GM18507 (cell line): ENCODE data around the gene CALR.

ENCODE experiments used
- DNase-seq: peaks from one replicate; pipeline ENCODE4 v3.0.0; 2011; ENCODE audit warnings: low read depth; ENCODE audit not compliant: insufficient read length; ENCODE audit errors: extremely low spot score
- FAIRE-seq: peaks from 2 replicates; lab custom pipeline; 2011; peaks lifted over from hg19 to GRCh38; lab: Jason Lieb, UNC

The CALR gene

DNA sequence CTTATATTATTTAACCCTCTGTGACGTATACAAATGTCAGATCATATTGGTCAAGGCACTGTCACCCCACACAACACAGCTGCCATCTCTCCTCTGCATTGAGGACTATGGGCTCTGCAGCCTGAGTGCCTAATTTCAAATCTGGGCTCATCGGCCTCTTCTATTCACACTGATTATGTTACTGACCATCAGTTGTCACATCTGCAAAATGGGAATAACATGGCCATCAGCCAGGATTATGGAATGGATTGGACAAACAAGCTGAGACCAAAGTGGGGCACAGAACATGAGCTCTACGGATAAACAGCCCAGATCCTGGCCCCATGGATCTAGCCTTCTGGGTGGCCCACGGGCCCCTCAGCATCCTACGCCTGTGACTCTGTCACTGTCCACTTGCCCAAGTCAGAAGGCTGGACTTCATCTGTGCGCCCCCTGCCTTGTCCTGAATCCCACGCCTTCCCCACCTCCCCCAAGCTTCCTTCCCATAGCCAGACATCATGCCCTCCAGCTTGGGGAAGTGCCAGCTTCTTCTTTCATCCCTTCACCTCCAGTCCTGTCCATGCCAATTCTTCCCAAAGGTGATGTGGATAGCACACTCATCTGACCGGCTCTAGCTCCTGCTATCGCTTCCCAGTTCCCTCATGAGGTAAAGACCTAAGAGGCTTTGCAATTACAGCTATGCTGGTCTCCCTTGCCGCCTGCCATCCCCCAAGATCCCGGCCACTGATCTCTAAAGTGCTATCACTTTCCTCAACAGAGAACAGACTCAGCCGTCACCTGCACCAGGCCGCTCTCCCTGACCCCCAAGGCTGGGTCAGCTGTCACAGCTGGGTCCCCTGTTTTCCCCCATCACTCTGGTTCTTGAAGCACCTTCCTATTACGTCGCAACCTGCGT lies 5.8 kb upstream of the CALR start:
- no peak for DNase-seq
- FAIRE-seq: no peak

DNA sequence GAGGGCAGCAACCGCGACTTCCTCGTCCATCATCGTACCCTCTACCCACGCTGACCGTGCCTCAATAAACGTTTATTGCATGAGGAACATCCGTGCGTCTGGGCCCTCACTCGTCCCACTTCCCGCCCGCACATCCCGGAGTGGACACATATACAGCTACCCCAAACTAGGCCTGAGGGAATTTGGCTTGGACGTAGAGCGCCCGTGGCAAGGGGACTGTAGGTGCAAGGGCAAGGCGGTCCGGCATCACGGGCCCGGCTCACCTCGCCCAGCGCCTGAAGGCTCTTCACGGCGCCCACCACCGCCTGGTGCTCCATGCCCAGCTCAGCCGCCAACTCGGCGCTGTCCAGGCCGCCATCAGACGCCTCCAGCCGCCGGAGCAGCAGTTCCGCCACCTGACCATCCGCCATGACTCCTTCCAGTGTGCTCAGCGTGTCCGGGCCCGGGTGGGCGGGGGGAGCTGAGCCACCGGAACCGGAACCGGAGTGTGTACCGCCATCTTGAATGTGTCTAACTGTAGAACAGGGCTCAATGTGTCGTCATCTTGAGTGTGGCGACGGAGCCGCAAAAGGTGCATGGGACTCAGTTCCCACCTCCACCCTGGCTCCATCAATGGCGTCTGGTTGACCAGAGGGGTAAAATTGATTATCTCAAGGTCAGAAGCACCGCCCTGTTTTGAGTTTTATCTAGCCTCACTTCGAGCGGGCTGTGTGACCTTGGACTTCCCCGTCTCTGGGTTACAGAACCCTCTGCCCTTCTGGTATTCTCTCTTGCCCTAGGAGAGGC lies 4.9 kb upstream of the CALR start, which contains the start of gene FARSA:
FARSA (minus strand) TSS at position 425 of the 786 bp plus-strand sequence; CDS start at position 410, 15 bp downstream.
- FAIRE-seq: peak; percentile 94
- DNase-seq: peak; percentile 85

DNA sequence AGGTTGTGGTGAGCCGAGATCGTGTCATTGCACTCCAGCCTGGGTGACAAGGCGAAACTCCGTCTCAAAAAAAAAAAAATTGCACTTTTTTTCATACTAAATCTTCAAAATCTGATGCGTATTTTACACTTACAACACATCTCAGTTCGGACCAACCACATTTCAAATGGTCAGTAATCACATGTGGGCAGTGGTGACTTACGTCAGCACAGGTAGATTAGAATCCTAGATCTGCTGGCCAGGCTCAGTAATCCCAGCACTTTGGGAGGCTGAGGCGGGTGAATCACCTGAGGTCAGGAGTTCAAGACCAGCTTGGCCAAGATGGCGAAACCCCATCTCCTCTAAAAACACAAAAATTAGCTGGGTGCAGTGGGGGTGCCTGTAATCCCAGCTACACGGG lies 3.3 kb upstream of the CALR start:
- DNase-seq (no peak), FAIRE-seq (no peak)

DNA sequence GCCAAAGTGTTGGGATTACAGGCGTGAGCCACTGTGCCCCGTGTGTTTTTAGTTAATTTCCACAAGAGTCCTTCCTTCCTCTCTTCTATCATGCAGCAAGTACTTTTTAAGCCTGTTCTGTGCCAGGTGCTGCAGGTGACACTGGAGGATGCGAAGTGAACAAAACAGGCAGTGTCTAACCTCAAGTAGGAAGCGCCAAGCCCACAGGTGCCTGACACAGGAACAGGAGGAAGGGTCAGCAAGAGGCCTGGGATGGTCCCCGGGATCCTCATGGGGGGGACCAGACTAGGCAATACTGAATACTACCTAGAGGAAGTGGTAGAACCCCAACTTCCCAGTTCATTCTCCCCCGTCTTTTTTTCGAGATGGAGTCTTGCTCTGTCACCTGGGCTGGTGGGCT lies 1.8 kb upstream of the CALR start:
- DNase-seq (no peak), FAIRE-seq (no peak)

DNA sequence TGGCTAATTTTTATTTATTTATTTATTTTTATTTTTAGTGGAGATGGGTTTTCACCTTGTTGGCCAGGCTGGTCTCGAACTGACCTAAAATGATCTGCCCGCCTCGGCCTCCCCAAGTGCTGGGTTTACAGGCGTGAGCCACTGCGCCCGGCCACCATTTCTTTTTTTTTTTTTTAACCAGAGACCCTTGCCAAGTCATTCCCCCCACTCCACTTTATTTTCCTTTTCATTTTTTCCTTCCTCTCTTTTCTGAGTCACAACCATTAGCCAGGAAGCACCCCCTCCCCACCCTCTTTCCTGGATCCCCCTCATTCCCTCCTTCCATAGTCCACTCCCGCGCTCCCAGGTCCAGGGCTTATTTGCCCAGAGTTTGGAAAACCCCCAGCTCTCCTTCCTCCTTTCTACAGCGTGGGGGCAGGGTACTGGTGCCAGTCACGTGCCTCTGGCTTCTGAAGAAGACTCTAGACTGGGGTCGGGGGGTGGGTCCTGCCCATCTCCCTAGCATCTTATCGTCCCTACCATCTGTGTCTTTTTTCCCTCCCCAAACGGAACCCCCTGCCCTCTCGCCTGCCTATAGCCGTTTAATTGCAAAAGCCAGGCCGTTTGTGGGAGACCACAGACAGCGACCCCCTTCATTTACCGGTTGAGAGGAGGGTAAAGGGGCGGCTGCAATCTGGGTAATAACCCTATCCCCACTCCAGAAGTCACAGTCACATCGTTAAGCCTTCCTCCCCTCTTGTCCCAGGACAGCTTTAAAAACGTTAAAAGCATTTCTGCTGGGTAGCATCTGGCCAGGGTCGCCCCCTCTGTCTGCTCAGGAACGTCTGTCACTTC lies 1.1 kb upstream of the CALR start:
- FAIRE-seq (no peak), DNase-seq (no peak)

DNA sequence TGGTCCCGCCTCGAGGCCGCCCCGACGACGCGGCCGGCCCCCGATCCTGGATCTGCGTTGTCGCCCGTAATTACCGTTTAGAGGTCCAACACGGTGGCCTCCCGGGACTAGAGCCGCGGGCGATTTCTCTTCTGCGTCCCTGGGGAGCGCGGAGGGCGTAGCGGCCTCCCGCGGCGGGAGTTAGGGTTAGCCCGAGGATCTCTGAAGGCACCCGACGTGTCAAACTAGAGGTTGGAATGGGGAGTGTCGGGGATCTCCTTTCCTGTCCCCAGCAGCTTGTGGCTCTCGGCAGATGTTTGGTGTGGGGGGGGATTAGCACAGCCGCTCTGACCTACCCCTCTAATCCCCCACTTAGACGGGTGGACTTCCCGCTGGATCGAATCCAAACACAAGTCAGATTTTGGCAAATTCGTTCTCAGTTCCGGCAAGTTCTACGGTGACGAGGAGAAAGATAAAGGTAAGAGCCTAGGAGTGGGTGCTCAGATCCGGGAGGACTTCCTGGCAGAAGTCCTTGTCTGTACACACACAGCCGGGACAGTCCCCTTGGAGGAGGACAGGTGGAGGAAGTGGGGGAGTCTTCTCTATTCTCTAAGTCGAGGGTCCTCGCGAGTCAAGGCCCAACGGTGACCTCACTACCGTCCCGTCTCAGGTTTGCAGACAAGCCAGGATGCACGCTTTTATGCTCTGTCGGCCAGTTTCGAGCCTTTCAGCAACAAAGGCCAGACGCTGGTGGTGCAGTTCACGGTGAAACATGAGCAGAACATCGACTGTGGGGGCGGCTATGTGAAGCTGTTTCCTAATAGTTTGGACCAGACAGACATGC lies 581 bp downstream of the CALR start:
- DNase-seq (no peak), FAIRE-seq (no peak)

DNA sequence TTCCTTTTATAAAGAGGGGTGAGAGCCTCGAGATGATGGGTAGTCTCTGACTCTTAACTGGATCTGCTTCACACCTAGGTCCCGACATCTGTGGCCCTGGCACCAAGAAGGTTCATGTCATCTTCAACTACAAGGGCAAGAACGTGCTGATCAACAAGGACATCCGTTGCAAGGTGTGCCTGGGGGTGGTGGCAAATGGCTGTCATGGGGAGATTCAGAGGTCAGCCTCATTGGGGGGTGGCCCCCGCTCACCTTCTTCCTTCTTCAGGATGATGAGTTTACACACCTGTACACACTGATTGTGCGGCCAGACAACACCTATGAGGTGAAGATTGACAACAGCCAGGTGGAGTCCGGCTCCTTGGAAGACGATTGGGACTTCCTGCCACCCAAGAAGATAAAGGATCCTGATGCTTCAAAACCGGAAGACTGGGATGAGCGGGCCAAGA lies 1.6 kb downstream of the CALR start:
- DNase-seq (no peak), FAIRE-seq (no peak)

DNA sequence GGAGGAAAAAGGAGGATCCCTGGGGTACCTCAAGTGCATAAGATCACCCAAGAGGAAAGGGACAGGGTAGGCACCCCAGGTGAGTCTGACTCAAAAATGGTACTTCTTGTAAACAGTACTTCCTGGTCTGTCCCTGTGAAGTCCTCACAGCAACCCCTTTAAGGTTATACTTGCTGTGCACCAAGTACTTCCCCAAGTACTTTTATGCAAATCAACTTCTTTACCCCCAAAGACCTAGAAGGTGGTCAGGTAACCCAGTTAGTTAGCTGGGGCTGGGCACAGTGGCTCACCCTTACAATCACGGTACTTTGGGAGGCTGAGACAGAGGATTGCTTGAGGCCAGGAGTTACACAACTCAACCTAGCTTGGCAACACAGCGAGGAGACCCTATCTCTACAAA lies 2.5 kb downstream of the CALR start:
- DNase-seq (no peak), FAIRE-seq (no peak)

DNA sequence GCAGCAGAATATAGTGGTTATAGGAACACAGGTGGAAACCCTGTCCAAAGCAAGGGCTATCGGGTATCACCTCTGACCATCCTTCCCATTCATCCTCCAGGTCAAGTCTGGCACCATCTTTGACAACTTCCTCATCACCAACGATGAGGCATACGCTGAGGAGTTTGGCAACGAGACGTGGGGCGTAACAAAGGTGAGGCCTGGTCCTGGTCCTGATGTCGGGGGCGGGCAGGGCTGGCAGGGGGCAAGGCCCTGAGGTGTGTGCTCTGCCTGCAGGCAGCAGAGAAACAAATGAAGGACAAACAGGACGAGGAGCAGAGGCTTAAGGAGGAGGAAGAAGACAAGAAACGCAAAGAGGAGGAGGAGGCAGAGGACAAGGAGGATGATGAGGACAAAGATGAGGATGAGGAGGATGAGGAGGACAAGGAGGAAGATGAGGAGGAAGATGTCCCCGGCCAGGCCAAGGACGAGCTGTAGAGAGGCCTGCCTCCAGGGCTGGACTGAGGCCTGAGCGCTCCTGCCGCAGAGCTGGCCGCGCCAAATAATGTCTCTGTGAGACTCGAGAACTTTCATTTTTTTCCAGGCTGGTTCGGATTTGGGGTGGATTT lies 5.1 kb downstream of the CALR start:
- no peak for FAIRE-seq
- DNase-seq: no peak

DNA sequence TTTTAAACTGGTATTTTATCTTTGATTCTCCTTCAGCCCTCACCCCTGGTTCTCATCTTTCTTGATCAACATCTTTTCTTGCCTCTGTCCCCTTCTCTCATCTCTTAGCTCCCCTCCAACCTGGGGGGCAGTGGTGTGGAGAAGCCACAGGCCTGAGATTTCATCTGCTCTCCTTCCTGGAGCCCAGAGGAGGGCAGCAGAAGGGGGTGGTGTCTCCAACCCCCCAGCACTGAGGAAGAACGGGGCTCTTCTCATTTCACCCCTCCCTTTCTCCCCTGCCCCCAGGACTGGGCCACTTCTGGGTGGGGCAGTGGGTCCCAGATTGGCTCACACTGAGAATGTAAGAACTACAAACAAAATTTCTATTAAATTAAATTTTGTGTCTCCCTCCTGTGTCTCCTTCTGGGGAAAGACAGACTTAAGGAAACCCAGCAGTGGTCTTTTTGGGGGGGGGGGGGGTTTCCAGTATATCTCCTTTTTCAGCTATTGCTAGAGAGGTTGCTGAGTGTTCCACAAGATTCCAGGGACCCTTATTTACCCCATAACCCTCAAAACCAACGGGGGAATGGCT lies 5.8 kb downstream of the CALR start:
- FAIRE-seq: no peak
- no peak for DNase-seq

DNA sequence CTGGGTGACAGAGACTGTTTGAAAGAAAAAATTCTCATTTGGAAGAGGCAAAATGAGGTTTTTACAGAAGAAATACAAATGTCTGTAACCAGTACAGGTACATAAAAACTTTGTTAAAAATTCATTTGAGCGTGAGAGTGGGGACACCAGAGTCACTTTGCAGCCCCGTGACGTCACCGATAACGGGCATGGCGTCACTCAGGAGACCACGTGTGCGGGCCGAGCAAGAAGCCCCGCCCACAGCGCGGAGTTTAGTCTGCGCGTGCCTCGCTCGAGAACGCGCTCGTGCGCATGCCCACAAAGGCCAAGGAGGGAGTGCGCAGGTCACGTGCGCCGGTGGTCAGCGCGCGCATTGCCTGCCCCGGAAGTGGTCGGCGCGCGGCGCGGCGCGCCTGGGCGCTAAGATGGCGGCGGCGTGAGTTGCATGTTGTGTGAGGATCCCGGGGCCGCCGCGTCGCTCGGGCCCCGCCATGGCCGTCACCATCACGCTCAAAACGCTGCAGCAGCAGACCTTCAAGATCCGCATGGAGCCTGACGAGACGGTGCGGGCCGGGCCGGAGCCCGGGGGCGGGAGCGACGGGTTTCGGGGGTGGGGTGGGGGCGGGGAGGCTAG lies 7.2 kb downstream of the CALR start, which contains the start of gene RAD23A:
RAD23A (plus strand) TSS at position 384 of the 613 bp plus-strand sequence; CDS start at position 471, 87 bp downstream.
- FAIRE-seq (peak; percentile 96), DNase-seq (peak; percentile 77)

DNA sequence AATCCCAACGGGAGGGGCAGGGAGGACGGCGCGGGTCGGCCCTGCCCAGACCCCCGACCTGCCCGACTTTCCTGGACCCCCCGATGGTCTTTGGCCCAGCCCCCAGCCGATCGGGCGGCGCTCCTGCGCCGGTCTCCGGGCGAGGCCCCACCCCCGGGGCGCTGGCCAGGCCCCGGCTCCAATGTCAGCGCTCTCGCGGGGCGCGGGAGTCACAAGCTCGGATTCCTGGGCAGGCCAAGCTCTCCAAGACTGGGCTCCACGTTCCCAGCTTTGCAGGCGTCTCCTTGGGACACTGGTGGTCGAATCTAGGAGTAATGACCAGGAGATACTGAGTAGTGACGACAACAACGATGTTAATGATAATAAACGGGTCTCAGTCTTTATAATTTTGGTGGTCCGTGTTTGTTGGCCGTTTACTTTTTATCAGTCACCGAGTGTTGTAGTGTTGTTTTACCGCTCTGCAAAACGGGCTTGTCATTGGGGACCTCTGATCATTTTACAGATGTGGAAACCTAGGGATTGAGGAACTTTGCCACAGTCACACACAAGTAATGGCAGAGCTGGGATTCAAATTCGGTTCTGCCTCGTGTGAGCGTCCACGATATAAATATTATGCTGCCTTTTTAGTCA lies 7.8 kb downstream of the CALR start:
- DNase-seq (no peak), FAIRE-seq (peak; percentile 35)

DNA sequence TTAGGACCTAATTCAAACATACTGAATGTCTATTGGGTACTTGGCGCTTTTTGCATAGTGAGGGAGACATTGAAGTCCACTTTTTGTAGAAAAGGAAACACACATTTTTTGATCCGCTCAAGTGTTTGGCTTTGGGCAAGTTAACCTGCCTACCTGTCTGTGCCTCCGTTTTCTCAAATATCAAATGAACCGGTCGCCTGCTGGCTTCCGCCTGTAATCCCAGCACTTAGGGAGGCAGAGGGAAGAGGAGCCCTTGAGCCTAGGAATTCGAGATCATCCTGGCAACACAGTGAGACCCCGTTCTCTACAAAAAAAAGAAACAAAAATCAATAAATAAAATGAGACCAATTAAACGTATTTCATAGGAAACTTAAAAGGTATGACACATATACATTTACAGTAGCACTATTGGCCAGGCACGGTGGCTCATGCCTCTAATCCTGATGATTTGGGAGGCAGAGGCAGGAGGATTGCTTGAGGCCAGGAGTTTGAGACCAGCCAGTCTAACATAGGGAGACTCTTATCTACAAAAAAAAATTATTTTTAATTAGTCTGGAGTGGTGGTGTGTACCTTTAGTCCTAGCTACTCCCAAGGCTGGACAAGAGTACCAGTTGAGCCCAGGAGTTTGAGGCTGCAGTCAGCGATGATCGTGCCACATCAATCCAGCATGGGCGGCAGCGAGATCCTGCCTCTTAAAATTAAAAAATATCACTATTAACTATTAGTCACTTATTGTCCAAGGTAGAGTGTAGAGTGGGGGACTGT lies 8.5 kb downstream of the CALR start:
- DNase-seq (no peak), FAIRE-seq (no peak)

DNA sequence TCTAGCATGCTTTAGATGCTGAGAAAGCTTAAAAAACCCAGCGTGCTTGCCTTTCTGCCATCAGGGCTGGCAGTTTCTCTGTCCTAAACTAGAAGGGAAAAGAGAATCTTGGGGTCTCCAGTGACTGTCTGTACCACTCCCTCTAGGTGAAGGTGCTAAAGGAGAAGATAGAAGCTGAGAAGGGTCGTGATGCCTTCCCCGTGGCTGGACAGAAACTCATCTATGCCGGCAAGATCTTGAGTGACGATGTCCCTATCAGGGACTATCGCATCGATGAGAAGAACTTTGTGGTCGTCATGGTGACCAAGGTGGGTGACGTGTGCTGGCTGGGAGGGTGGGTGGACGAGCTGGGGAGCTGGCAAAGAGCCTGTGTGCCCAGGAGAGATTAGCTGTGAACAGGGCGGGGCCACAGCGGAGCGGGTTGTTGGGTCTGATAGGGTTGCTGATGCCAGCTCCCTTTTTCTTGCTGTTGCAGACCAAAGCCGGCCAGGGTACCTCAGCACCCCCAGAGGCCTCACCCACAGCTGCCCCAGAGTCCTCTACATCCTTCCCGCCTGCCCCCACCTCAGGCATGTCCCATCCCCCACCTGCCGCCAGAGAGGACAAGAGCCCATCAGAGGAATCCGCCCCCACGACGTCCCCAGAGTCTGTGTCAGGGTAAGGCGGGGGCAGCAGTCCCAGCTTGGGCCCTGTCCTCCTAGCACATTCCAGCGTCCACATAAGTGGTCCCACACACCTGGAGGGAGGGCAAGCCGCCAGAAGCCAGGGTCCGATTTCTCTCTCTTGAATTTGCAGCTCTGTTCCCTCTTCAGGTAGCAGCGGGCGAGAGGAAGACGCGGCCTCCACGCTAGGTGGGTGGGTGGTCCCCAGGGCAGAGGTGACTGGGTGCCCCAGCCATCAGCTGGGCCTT lies 9.5 kb downstream of the CALR start:
- DNase-seq: no peak
- FAIRE-seq: no peak

DNA sequence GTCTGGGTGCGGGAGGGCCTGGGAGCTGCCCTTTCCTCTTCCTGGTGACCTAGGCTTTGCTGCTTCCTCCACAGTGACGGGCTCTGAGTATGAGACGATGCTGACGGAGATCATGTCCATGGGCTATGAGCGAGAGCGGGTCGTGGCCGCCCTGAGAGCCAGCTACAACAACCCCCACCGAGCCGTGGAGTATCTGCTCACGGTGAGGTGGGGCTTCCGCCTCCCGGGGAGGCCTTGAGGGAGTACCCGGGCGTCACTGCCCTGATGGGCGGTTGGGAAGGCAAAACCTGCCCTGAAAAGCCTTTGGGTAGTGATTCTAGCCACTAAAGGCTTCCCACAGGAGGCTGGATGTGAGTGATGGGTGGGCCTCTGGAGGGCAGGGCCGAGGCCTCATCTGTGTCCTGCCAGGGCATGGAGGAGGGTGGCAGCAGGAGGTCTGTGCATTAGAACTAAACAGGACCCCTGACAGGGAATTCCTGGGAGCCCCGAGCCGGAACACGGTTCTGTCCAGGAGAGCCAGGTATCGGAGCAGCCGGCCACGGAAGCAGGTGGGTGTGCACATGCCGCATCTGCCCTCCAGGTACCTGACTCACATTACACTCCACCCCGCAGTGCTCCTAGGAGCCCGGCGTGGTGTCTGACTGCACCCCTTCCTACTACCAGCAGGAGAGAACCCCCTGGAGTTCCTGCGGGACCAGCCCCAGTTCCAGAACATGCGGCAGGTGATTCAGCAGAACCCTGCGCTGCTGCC lies 10.4 kb downstream of the CALR start:
- FAIRE-seq (no peak), DNase-seq (no peak)
